Endothelial cell of umbilical vein (primary cell): ENCODE results near the gene GRID1. TPM values are rescaled to one million over a fixed set of nuclear protein-coding genes. Genes with fewer than 3 reads are reported as not detected.
A peak's percentile ranks its signal among the peaks of the same experiment; 100 is the strongest.
"Not testable (repeated sequence)": the region's sequence is repeated elsewhere in the genome, so short reads cannot be mapped to it uniquely, and the experiment has no call there.

Source experiments
- BruUV-seq: library from RNA; stranded (reverse); fragments of 400-500 nt; replicated peaks from 2 replicates; lab custom pipeline; 2021; lab: Mats Ljungman, UMichigan
- CTCF ChIA-PET: fragments of 300-600, 350-600 bp; sonication (Branson Sonifier 250); formaldehyde crosslinking; loops from one replicate; lab custom pipeline; 2021; ENCODE audit warnings: antibody characterized with exemption, inconsistent platforms; lab: Charles Lee
- POLR2A ChIA-PET: fragments of 300-600, 350-600 bp; sonication (Branson Sonifier 250); formaldehyde crosslinking; loops from one replicate; lab custom pipeline; 2021; ENCODE audit warnings: antibody characterized with exemption, inconsistent platforms; lab: Charles Lee
- DNase-seq: peaks from one replicate; pipeline ENCODE4 v3.0.0-alpha.2; 2011; ENCODE audit warnings: low read depth, low spot score
- FAIRE-seq: peaks from 2 replicates; lab custom pipeline; 2011; peaks lifted over from hg19 to GRCh38; lab: Jason Lieb, UNC
- H2AFZ ChIP-seq: 2 replicates; pipeline ENCODE4 v1.6.0; 2012; ENCODE audit warnings: low read depth, low read length, control low read depth, inconsistent platforms
- H3K27ac ChIP-seq: 2 replicates; pipeline ENCODE4 v1.5.1; 2011; ENCODE audit warnings: low read depth, mild to moderate bottlenecking, control low read depth, low read length, moderate library complexity; ENCODE audit not compliant: insufficient read depth
- H3K27me3 ChIP-seq, 2 experiments: 2 replicates each; pipeline versions ENCODE4 v1.6.0 to v1.6.1; 2011; ENCODE audit warnings: low read length in 2 of 2, mixed read lengths in 1 of 2; ENCODE audit not compliant: control insufficient read depth in 2 of 2, insufficient read depth in 2 of 2
- H3K36me3 ChIP-seq, 2 experiments: 2 replicates in 1 of 2; 3 replicates in 1 of 2; pipeline ENCODE4 v1.5.1; 2011; ENCODE audit warnings: low read length in 2 of 2, mild to moderate bottlenecking in 1 of 2, moderate library complexity in 1 of 2; ENCODE audit not compliant: control insufficient read depth in 2 of 2, insufficient read depth in 2 of 2; ENCODE audit errors: extremely low read depth in 1 of 2
- H3K4me1 ChIP-seq: 3 replicates; pipeline ENCODE4 v1.5.1; 2011; ENCODE audit warnings: mild to moderate bottlenecking, low read length; ENCODE audit not compliant: control insufficient read depth, insufficient read depth; ENCODE audit errors: extremely low read depth
- H3K4me2 ChIP-seq: 2 replicates; pipeline ENCODE4 v1.6.1; 2011; ENCODE audit warnings: low read length, control low read depth, mixed read lengths; ENCODE audit not compliant: insufficient read depth
- H3K4me3 ChIP-seq, 3 experiments: fragments of 200-600 bp in 1 of 3; sonication (generic), shearing (Covaris generic) in 1 of 3; replicated peaks in 1 of 3; 2 replicates each; pipeline ENCODE4 v1.5.1; 2011 to 2016; ENCODE audit warnings: control low read depth in 3 of 3, low read length in 3 of 3, mild to moderate bottlenecking in 2 of 3, inconsistent platforms in 1 of 3, low read depth in 1 of 3, moderate library complexity in 1 of 3; ENCODE audit not compliant: insufficient read depth in 1 of 3
- H3K79me2 ChIP-seq: 2 replicates; pipeline ENCODE4 v1.6.0; 2012; ENCODE audit warnings: low read length, inconsistent platforms; ENCODE audit not compliant: control insufficient read depth, insufficient read depth
- H3K9ac ChIP-seq: replicated peaks from 2 replicates; pipeline ENCODE3; 2011; ENCODE audit warnings: low read length, control low read depth; ENCODE audit not compliant: insufficient read depth; ENCODE audit errors: extremely low read depth
- H3K9me1 ChIP-seq: replicated peaks from 3 replicates; pipeline ENCODE4 v1.6.0; 2011; ENCODE audit warnings: mild to moderate bottlenecking, low read length; ENCODE audit not compliant: control insufficient read depth, insufficient read depth; ENCODE audit errors: extremely low read depth
- H3K9me3 ChIP-seq: replicated peaks from 2 replicates; pipeline ENCODE4 v1.5.1; 2012; ENCODE audit warnings: low read length, inconsistent platforms; ENCODE audit not compliant: control insufficient read depth, insufficient read depth
- H4K20me1 ChIP-seq: replicated peaks from 2 replicates; pipeline ENCODE3; 2011; ENCODE audit warnings: mild to moderate bottlenecking, low read length; ENCODE audit not compliant: control insufficient read depth, insufficient read depth; ENCODE audit errors: extremely low read depth
- EZH2 ChIP-seq: IDR thresholded peaks from 2 replicates; pipeline ENCODE4 v1.6.1; 2012; ENCODE audit warnings: borderline replicate concordance, low read depth, mild to moderate bottlenecking, moderate library complexity, low read length, inconsistent platforms; ENCODE audit not compliant: severe bottlenecking
- MYC ChIP-seq: IDR thresholded peaks from one replicate; pipeline ENCODE4 v1.6.1; 2011; ENCODE audit warnings: mild to moderate bottlenecking, low read depth, low read length
- dilution Hi-C: fragments of 300-500 bp; cut with MboI; formaldehyde crosslinking; loops from one replicate; pipeline ENCODE4 v1.15.0; 2019; ENCODE audit warnings: low sequenced_read_pairs; ENCODE audit not compliant: extremely low pct_ligation_motif_present
- intact Hi-C: fragments of 100-400 bp; cut with micrococcal nuclease; formaldehyde crosslinking; loops from one replicate; pipeline ENCODE4 v1.10.0; 2022
- polyA plus RNA-seq, 4 experiments: library from polyadenylated mRNA; depleted of rRNA in 3 of 4; stranded (reverse) in 3 of 4; unstranded in 1 of 4; fragments of >200 nt; gene quantifications; 2 replicates each; pipeline versions ENCODE4 v1.2.1 to v1.2.3, GENCODE V29; 2011 to 2012; ENCODE audit warnings: missing spikeins in 1 of 4
- total RNA-seq: library from RNA; stranded (reverse); gene quantifications from 2 replicates; pipeline ENCODE4 v1.2.3, GENCODE V29; 2021

The GRID1 gene
- total and polyA plus RNA-seq, 2 donors (not counting 3 experiments of a cell fraction or from before 2014, with no cell fraction given) = not detected

DNA sequence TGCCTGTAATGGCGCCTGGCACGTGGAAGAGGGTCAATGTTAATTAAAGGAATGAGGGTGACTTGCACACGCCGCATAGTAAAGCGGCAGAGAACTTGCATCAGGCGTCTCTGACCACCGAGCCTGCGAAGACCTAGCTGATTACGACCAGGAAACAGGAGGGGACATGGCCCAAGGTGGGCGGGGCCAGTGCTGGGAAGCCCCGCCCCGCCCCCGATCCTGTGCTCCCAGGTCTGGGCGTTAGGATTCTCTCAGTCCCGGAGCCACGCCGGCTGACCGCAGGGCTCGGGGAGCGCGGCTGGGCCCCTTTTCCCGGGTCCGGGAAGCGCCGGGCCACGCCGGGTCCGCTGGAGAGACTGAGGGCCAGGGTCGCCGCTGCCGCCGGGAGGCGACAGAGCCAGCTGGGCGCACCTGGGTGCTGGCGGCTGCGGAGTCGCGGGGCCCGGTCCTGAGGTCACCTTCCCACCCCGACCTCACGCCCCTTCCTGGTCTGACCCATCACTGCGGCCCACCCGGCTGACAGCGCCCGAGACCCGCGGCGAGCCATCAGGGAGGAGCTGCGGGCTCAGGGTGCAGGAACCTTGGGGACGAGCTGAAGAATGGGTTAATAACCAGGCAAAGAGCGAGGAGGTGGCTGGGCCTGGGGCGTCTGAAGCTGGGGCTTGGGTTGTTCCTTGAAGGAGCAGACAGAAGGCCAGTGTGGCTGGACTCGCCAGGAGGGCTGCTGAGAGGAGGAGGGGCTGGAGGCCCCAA lies 23.0 kb upstream of the GRID1 start:
- dilution Hi-C loops = no loop called here
- POLR2A ChIA-PET = no interaction called here
- no peaks in the 10 kb centered on the region for H3K36me3 ChIP-seq
- no peaks in the 10 kb centered on the region for H3K79me2 ChIP-seq
- BruUV-seq = no TSS peak
- no peak overlapping the region for H3K9ac ChIP-seq
- H3K4me2 ChIP-seq = peak overlapping the region; percentile 27
- FAIRE-seq (peak; percentile 47), DNase-seq (peak; percentile 29)
- no peaks in the 10 kb centered on the region for H3K9me1 ChIP-seq
- peak overlapping the region; percentile 25 for H2AFZ ChIP-seq
- intact Hi-C loops = no loop called here
- peak overlapping the region in 1 of 3 experiments; percentile 7 for H3K4me3 ChIP-seq
- CTCF ChIA-PET = interaction anchor here (1.0 to 5.1 kb wide), 5 partner anchors 10 to 196 kb away, joined by 3 to 31 read pairs (median 5); no protein-coding TSS in a partner anchor
- no peak overlapping the region for H3K27ac ChIP-seq
- H4K20me1 ChIP-seq = no peaks in the 10 kb centered on the region
- H3K4me1 ChIP-seq = no peaks in the 10 kb centered on the region
- H3K9me3 ChIP-seq = no peaks in the 10 kb centered on the region
- TF ChIP-seq MYC = no peak
- TF ChIP-seq EZH2 = peak; percentile 46
- H3K27me3 ChIP-seq = peaks cover 21 to 23% of the 10 kb centered on the region in 2 experiments

DNA sequence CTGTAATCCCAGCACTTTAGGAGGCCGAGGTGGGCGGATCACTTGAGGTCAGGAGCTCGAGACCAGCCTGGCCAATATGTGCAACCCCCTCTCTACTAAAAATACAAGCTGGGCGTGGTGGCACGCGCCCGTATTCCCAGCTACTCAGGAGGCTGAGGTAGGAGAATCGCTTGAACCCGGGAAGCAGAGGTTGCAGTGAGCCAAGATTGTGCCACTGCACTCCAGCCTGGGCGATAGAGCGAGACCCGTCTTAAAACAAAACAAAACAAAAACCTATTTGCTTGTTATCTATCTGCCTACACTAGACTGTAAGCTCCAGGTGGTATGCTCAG lies 22.5 kb upstream of the GRID1 start:
- H3K27ac ChIP-seq, H3K9ac ChIP-seq, H3K4me3 ChIP-seq, dilution Hi-C loops, BruUV-seq, H3K9me1 ChIP-seq, H4K20me1 ChIP-seq, H3K79me2 ChIP-seq, intact Hi-C loops, H3K9me3 ChIP-seq, DNase-seq, POLR2A ChIA-PET, H3K4me1 ChIP-seq, H3K36me3 ChIP-seq: not testable (repeated sequence)
- Histone ChIP-seq H3K4me2 (peak overlapping the region; percentile 27), H3K27me3 (peaks cover 21 to 23% of the 10 kb centered on the region in 2 experiments), H2AFZ (peak overlapping the region; percentile 25)
- CTCF ChIA-PET = interaction anchor here (0.7 to 5.1 kb wide), 6 partner anchors 10 to 196 kb away, joined by 3 to 31 read pairs (median 4); no protein-coding TSS in a partner anchor
- peak; percentile 18 for FAIRE-seq
